SU-DHL-6 (cell line): ENCODE data around the gene TREML2.

Source experiments
- H2AFZ ChIP-seq: fragments of 200-600 bp; sonication (generic); 2 replicates; pipeline ENCODE4 v1.6.1; 2014; ENCODE audit warnings: low read depth, mild to moderate bottlenecking, moderate library complexity, mixed read lengths, antibody characterized with exemption, low read length; ENCODE audit not compliant: severe bottlenecking
- H3F3A ChIP-seq: fragments of 200-600 bp; shearing (Covaris generic); 2 replicates; pipeline ENCODE4 v1.6.0; 2016; ENCODE audit warnings: antibody characterized with exemption, mild to moderate bottlenecking; ENCODE audit not compliant: insufficient read depth
- H3K27ac ChIP-seq: fragments of 200-600 bp; sonication (generic); 2 replicates; pipeline ENCODE4 v1.5.1; 2016; ENCODE audit warnings: low read depth, mild to moderate bottlenecking, low read length, moderate library complexity, mixed read lengths
- H3K27me3 ChIP-seq: fragments of 200-600 bp; sonication (generic), shearing (Covaris generic); 2 replicates; pipeline ENCODE4 v1.6.0; 2014; ENCODE audit warnings: mild to moderate bottlenecking, low read length
- H3K36me3 ChIP-seq: fragments of 200-600 bp; sonication (generic); 2 replicates; pipeline ENCODE4 v1.6.1; 2014; ENCODE audit warnings: mild to moderate bottlenecking, low read length, mixed read lengths
- H3K4me2 ChIP-seq: fragments of 300-600, 200-600 bp; shearing (Covaris generic), sonication (generic); 2 replicates; pipeline ENCODE4 v1.6.0; 2014; ENCODE audit warnings: low read length, low read depth, mild to moderate bottlenecking; ENCODE audit not compliant: poor library complexity, severe bottlenecking
- H3K4me3 ChIP-seq: fragments of 200-600 bp; sonication (generic); 2 replicates; pipeline ENCODE4 v1.5.1; 2014; ENCODE audit warnings: antibody characterized with exemption, low read length, mild to moderate bottlenecking, mixed read lengths; ENCODE audit not compliant: insufficient read depth, poor library complexity, severe bottlenecking
- H3K79me2 ChIP-seq: fragments of 200-600 bp; sonication (generic); 2 replicates; pipeline ENCODE4 v1.6.1; 2014; ENCODE audit warnings: mild to moderate bottlenecking, low read length, moderate library complexity; ENCODE audit not compliant: insufficient read depth
- H3K9ac ChIP-seq: fragments of 200-600 bp; sonication (generic); 2 replicates; pipeline ENCODE4 v1.7.0; 2014; ENCODE audit warnings: mild to moderate bottlenecking, low read length
- H3K9me2 ChIP-seq: fragments of 200-600 bp; sonication (generic); replicated peaks from 2 replicates; pipeline ENCODE4 v1.6.1; 2014; ENCODE audit warnings: low read length; ENCODE audit not compliant: insufficient read depth
- H3K9me3 ChIP-seq: fragments of 200-600 bp; sonication (generic); 2 replicates; pipeline ENCODE4 v1.6.1; 2014; ENCODE audit warnings: low read length, mixed read lengths; ENCODE audit not compliant: insufficient read depth
- H4K20me1 ChIP-seq: fragments of 200-600 bp; sonication (generic); 2 replicates; pipeline ENCODE4 v1.6.1; 2014; ENCODE audit warnings: low read depth, mild to moderate bottlenecking, antibody characterized with exemption, low read length, moderate library complexity, mixed read lengths
- CTCF ChIP-seq: fragments of 200-600 bp; sonication (generic); IDR thresholded peaks from one replicate; pipeline ENCODE4 v1.5.1; 2017; ENCODE audit warnings: antibody characterized with exemption, mild to moderate bottlenecking, low read length, moderate library complexity; ENCODE audit not compliant: insufficient read depth, poor library complexity, severe bottlenecking
- EZH2phosphoT487 ChIP-seq: fragments of 200-600 bp; sonication (generic), shearing (Covaris generic); conservative IDR thresholded peaks from 2 replicates; pipeline ENCODE4 v1.6.1; 2018; ENCODE audit warnings: mild to moderate bottlenecking, antibody characterized with exemption, low read length, moderate library complexity, mixed read lengths

TREML2 gene

GRCh38 chr6:41193884-41194283, 7.1 kb downstream of the TREML2 start:
- H3K79me2 ChIP-seq: no peaks in the 10 kb centered on the region
- H3K27ac ChIP-seq: no peak overlapping the region
- no peaks in the 10 kb centered on the region for H3K36me3 ChIP-seq
- no peak overlapping the region for H3K9ac ChIP-seq
- no peaks in the 10 kb centered on the region for H4K20me1 ChIP-seq
- no peak overlapping the region for H2AFZ ChIP-seq
- H3F3A ChIP-seq: no peaks in the 10 kb centered on the region
- no peak for TF ChIP-seq EZH2phosphoT487
- TF ChIP-seq CTCF: no peak
- no peak overlapping the region for H3K4me3 ChIP-seq
- H3K27me3 ChIP-seq: peaks cover 4% of the 10 kb centered on the region; the same call in 1 of the 2 replicates
- no peaks in the 10 kb centered on the region for H3K9me2 ChIP-seq
- no peak overlapping the region for H3K4me2 ChIP-seq
- H3K9me3 ChIP-seq: peaks cover 13% of the 10 kb centered on the region; the same call in 1 of the 2 replicates

- Histone ChIP-seq H3K4me2 (no peak overlapping the region), H3K4me3 (no peak overlapping the region), H3K27me3 (peaks cover 4% of the 10 kb centered on the region; the same call in 1 of the 2 replicates), H4K20me1 (no peaks in the 10 kb centered on the region), H3K27ac (no peak overlapping the region), H3K9ac (no peak overlapping the region), H3K79me2 (no peaks in the 10 kb centered on the region), H3K9me2 (no peaks in the 10 kb centered on the region), H3K9me3 (peaks cover 13% of the 10 kb centered on the region; the same call in 1 of the 2 replicates), H3K36me3 (no peaks in the 10 kb centered on the region), H3F3A (no peaks in the 10 kb centered on the region), H2AFZ (no peak overlapping the region)
- TF ChIP-seq EZH2phosphoT487: no peak
- no peak for TF ChIP-seq CTCF
Observed at GRCh38 chr6:41193171-41193734, 7.7 kb downstream of the TREML2 start.

- no peak overlapping the region for H3K27ac ChIP-seq
- no peaks in the 10 kb centered on the region for H3K79me2 ChIP-seq
- TF ChIP-seq EZH2phosphoT487 (no peak), CTCF (peak; percentile 60)
Observed at GRCh38 chr6:41191569-41191968, 9.4 kb downstream of the TREML2 start.

More at GRCh38 chr6:41191569-41191968, 9.4 kb downstream of the TREML2 start:
- no peaks in the 10 kb centered on the region for H3F3A ChIP-seq
- H3K27me3 ChIP-seq: peaks cover 4% of the 10 kb centered on the region; the same call in 1 of the 2 replicates
- no peaks in the 10 kb centered on the region for H3K36me3 ChIP-seq
- H3K9me3 ChIP-seq: peaks cover 13% of the 10 kb centered on the region; the same call in 1 of the 2 replicates
- H3K9me2 ChIP-seq: no peaks in the 10 kb centered on the region
- H3K9ac ChIP-seq: no peak overlapping the region
- H3K4me3 ChIP-seq: no peak overlapping the region
- no peak overlapping the region for H2AFZ ChIP-seq
- no peaks in the 10 kb centered on the region for H4K20me1 ChIP-seq
- H3K4me2 ChIP-seq: no peak overlapping the region
